OCI-LY3 (cell line): ENCODE results near the gene PPP1R37.

Experiments used
- EZH2phosphoT487 ChIP-seq: fragments of 200-600 bp; shearing (Covaris generic); IDR thresholded peaks from 2 replicates; pipeline ENCODE4 v1.6.1; 2018; ENCODE audit warnings: antibody characterized with exemption, mixed run types, low read depth
- TF ChIP-seq, protein P1 (sequence below): fragments of 200-600, 300-600 bp; sonication (generic); IDR thresholded peaks from 2 replicates; pipeline ENCODE4 v1.5.1; 2014; ENCODE audit warnings: antibody characterized with exemption, low read length, low read depth

DNA sequence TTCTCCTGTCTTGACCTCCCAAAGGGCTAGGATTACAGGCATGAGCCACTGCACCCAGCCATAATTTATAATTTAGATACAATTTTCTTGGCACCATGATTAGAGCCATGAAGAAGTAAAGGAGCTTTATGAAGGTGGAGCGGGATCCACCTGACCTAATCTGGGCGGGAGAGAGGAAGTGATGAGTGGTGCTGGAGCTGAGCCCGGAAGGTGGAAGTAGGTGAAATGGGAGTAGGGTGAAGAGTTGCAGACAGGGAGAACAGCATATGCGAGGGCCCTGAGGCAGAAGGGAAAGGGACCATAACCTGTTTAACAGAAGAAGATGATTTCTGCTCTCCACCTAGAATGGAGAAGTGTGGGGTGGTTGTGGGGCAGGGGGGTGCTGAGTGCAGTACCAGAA, 89.8 kb downstream of the PPP1R37 start:
- TF ChIP-seq, protein P1, sequence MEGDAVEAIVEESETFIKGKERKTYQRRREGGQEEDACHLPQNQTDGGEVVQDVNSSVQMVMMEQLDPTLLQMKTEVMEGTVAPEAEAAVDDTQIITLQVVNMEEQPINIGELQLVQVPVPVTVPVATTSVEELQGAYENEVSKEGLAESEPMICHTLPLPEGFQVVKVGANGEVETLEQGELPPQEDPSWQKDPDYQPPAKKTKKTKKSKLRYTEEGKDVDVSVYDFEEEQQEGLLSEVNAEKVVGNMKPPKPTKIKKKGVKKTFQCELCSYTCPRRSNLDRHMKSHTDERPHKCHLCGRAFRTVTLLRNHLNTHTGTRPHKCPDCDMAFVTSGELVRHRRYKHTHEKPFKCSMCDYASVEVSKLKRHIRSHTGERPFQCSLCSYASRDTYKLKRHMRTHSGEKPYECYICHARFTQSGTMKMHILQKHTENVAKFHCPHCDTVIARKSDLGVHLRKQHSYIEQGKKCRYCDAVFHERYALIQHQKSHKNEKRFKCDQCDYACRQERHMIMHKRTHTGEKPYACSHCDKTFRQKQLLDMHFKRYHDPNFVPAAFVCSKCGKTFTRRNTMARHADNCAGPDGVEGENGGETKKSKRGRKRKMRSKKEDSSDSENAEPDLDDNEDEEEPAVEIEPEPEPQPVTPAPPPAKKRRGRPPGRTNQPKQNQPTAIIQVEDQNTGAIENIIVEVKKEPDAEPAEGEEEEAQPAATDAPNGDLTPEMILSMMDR = no peak
- no peak for TF ChIP-seq EZH2phosphoT487
